ENCODE measurements around the gene MCL1. TPM values are rescaled to one million over a fixed set of nuclear protein-coding genes. Genes with fewer than 3 reads are reported as not detected.

The MCL1 gene
- total RNA-seq, 1 experiment from 2014 or later, result 148 TPM

- no peak for DNase-seq
- H3K9me3 ChIP-seq, result no peaks in the 10 kb centered on the region
- no peaks in the 10 kb centered on the region for H3K27me3 ChIP-seq
- H3K4me3 ChIP-seq, result no peak overlapping the region
- H3K36me3 ChIP-seq, result peaks cover 9% of the 10 kb centered on the region
These were observed 24.0 kb downstream of the MCL1 start for GRCh38 chr1:150555198-150555970.

- H3K9me3 ChIP-seq, result no peaks in the 10 kb centered on the region
- H3K36me3 ChIP-seq, result peaks cover 9% of the 10 kb centered on the region
- DNase-seq, result no peak
These were observed 25.3 kb downstream of the MCL1 start for GRCh38 chr1:150554086-150554452.

GRCh38 chr1:150553392-150554085, 25.9 kb downstream of the MCL1 start:
- DNase-seq, result no peak
- no peaks in the 10 kb centered on the region for H3K9me3 ChIP-seq

More at GRCh38 chr1:150554086-150554452, 25.3 kb downstream of the MCL1 start:
- no peak overlapping the region for H3K4me3 ChIP-seq
- H3K27me3 ChIP-seq, result no peaks in the 10 kb centered on the region

GRCh38 chr1:150552911-150553289, 26.5 kb downstream of the MCL1 start:
- H3K36me3 ChIP-seq, result peaks cover 9% of the 10 kb centered on the region
- no peaks in the 10 kb centered on the region for H3K27me3 ChIP-seq
- H3K4me3 ChIP-seq, result no peak overlapping the region
- no peak for DNase-seq
- H3K9me3 ChIP-seq, result no peaks in the 10 kb centered on the region

More at GRCh38 chr1:150553392-150554085, 25.9 kb downstream of the MCL1 start:
- Histone ChIP-seq H3K36me3 (peaks cover 9% of the 10 kb centered on the region), H3K4me3 (no peak overlapping the region), H3K27me3 (no peaks in the 10 kb centered on the region)

- H3K4me3 ChIP-seq, result no peak overlapping the region
- H3K27me3 ChIP-seq, result no peaks in the 10 kb centered on the region
- peaks cover 8% of the 10 kb centered on the region for H3K36me3 ChIP-seq
- peak; percentile 90 for DNase-seq
- H3K9me3 ChIP-seq, result no peaks in the 10 kb centered on the region
These were observed 27.1 kb downstream of the MCL1 start for GRCh38 chr1:150552128-150552910.

- Histone ChIP-seq H3K27me3 (no peaks in the 10 kb centered on the region), H3K36me3 (peaks cover 7% of the 10 kb centered on the region), H3K9me3 (no peaks in the 10 kb centered on the region), H3K4me3 (no peak overlapping the region)
- DNase-seq, result no peak
These were observed 27.7 kb downstream of the MCL1 start for GRCh38 chr1:150551784-150552127.

GRCh38 chr1:150551051-150551783, 28.2 kb downstream of the MCL1 start:
- Histone ChIP-seq H3K4me3 (no peak overlapping the region), H3K27me3 (no peaks in the 10 kb centered on the region), H3K36me3 (peaks cover 7% of the 10 kb centered on the region), H3K9me3 (no peaks in the 10 kb centered on the region)
- DNase-seq, result no peak

- no peaks in the 10 kb centered on the region for H3K27me3 ChIP-seq
- H3K4me3 ChIP-seq, result peak overlapping the region; percentile 52
- peaks cover 3% of the 10 kb centered on the region; the same call in 1 of the 2 replicates for H3K36me3 ChIP-seq
- no peaks in the 10 kb centered on the region for H3K9me3 ChIP-seq
- no peak for DNase-seq
These were observed 29.0 kb downstream of the MCL1 start for GRCh38 chr1:150550222-150551050.

GRCh38 chr1:150549496-150550221, 29.8 kb downstream of the MCL1 start:
- peak overlapping the region; percentile 52 for H3K4me3 ChIP-seq
- no peaks in the 10 kb centered on the region for H3K36me3 ChIP-seq
- H3K9me3 ChIP-seq, result no peaks in the 10 kb centered on the region
- peak; percentile 45 for DNase-seq
- H3K27me3 ChIP-seq, result no peaks in the 10 kb centered on the region

GRCh38 chr1:150548632-150549495, 30.5 kb downstream of the MCL1 start, which contains the start of gene ADAMTSL4:
Gene ADAMTSL4, plus strand, starts transcription at chr1:150549408. Its CDS starts 2,881 bp downstream, at chr1:150552289.
- H3K36me3 ChIP-seq, result no peaks in the 10 kb centered on the region
- no peaks in the 10 kb centered on the region for H3K9me3 ChIP-seq
- H3K4me3 ChIP-seq, result peak within 1 kb of the TSS; percentile 52
- H3K27me3 ChIP-seq, result no peaks in the 10 kb centered on the region
- DNase-seq, result peak; percentile 76

DNA sequence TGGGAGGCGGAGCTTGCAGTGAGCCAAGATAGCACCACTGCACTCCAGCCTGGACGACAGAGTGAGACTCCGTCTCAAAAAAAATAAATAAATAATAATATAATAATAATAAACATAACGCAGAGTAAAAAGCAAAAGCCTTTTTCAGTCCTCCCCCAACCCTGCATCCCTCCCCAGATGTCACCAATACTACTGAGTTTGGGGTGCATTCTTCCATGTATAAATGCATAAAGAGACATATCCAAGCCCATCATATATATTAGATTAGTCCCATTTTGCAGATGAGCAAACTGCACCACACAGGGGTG, 31.1 kb downstream of the MCL1 start:
- Histone ChIP-seq H3K27me3 (no peaks in the 10 kb centered on the region), H3K9me3 (no peaks in the 10 kb centered on the region), H3K36me3 (no peaks in the 10 kb centered on the region), H3K4me3 (peak overlapping the region; percentile 52)
- no peak for DNase-seq

GRCh38 chr1:150546294-150546937, 33.0 kb downstream of the MCL1 start:
- H3K9me3 ChIP-seq, result no peaks in the 10 kb centered on the region
- no peak overlapping the region for H3K4me3 ChIP-seq
- DNase-seq, result no peak
- H3K36me3 ChIP-seq, result no peaks in the 10 kb centered on the region
- no peaks in the 10 kb centered on the region for H3K27me3 ChIP-seq

- DNase-seq, result no peak
- Histone ChIP-seq H3K4me3 (no peak overlapping the region), H3K27me3 (no peaks in the 10 kb centered on the region), H3K36me3 (no peaks in the 10 kb centered on the region), H3K9me3 (no peaks in the 10 kb centered on the region)
These were observed 33.9 kb downstream of the MCL1 start for GRCh38 chr1:150545486-150546032.

DNA sequence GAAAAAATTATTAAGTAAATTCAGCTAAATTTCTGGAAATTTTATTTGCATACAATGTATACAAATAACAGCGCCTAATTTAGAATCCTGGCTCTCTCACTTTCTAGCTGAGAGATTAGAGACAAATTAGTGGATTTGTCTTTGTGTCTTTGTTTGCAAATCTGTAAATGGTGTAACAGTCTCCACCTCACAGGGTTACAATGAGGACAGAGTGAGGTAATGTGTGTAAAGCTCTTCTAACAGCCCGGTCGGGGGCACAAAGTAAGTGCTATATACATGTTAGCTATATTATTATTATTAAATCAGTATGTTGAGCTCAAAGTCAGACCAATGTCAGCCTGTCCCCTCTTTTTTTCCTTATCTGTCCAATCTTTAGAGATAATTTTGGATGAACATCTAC, 35.2 kb downstream of the MCL1 start:
- no peaks in the 10 kb centered on the region for H3K27me3 ChIP-seq
- no peak overlapping the region for H3K4me3 ChIP-seq
- no peak for DNase-seq
- H3K36me3 ChIP-seq, result no peaks in the 10 kb centered on the region
- H3K9me3 ChIP-seq, result no peaks in the 10 kb centered on the region

All from MG63 (cell line).